COLO829 (cell line): ENCODE measurements around the gene GASK1B.

Source experiments
- DNase-seq: peaks from one replicate; pipeline ENCODE4 v3.0.0; 2012; ENCODE audit warnings: low spot score

The GASK1B gene

DNA sequence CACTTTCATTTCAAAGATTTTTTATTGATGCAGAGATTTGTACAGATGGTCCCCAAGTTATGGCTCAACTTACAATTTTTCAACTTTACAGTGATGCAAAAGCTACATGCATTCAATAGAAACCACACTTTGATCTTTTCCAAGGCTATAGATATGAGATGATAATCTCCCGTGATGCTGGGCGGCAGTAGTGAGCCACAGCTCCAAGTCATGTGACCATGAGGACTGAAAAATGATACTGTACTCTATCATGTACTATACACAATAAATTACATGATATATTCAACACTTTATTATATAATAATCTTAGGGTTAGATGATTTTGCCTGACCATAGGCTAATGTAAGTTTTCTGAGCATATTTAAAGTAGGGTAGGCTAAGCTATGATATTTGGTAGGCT is 14.0 kb upstream of the GASK1B start:
- DNase-seq = no peak

- no peak for DNase-seq
Measured at GRCh38 chr4:158182736-158183135, 9.9 kb upstream of the GASK1B start.

DNA sequence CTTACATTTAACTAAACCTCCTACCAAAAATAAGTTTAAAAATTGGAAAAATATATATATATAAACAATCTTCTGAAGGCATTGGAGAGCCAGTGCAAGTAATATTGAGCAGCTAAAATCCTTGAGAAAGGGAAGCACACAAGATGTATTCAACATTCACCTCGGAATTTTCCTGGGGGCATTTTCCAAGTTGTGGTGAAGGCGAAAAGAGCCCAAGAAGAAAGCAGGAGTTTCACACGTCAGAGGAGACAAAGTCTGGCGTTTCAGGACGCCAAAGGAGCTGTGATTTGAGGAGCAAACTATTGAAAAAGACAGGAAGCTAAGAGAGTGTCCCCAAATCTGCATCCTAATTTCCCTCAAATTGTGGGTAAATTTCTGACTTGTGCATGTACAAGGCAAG is 9.1 kb upstream of the GASK1B start:
- DNase-seq = no peak

GRCh38 chr4:158179465-158179864 is 6.6 kb upstream of the GASK1B start:
- DNase-seq = no peak

- DNase-seq = no peak
Measured at GRCh38 chr4:158176776-158177175, 4.0 kb upstream of the GASK1B start.

DNA sequence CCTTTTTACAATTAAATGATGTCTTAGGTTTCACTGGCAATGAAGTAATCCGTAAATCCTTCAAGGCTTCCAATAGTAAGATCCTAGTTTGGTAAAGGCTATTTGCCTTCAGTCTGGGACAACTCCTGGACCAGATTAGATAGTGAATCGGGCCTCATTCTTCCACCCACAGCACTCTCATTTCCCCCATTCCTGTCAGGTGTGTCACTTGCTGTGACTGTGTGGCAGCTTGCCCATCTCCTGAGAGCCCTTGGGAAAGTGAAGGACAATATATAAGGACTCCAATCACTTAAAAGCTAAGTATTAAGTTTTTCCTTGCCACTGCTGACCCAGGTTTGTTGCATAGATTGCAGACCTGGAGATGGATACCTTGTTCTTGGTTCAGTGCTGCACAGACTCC is 3.3 kb upstream of the GASK1B start:
- DNase-seq = no peak

GRCh38 chr4:158170691-158171561 is 1.9 kb downstream of the GASK1B start:
- no peak for DNase-seq

DNA sequence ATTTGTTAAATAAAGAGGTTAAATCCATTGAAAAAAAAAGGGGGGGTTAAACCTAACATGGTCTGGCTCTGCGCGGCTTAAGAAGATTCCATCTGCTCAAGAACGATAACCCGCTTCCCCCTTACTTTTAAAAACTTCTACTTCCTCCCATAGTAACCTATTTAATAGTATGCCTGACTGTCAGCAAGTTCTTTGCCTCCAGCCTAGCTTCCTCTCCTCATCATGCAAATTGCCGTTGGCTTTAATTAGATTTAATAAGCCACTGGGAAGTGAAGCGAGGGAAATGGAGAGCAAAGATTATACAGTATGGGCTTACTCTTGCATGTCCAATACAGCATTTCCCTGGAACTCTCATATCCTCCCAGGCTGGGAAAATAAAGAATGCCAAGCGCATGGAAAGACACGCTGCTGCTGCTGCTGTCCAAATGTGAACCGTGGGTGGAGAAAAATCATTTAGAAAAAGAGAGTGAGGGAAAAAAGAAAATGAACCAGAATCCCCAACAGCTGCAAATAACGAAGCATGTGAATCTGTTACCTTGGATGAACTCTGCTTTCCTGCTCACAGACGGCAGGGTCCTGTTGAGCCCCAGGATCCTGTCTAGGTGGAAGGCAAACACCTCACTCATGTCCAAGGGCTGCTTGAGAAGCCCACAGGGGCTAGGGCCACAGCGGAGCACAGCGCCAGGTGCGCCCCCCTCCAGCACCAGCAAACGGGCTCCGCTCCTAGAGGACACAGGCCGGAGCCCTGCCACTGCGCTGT is 2.7 kb downstream of the GASK1B start:
- no peak for DNase-seq

DNA sequence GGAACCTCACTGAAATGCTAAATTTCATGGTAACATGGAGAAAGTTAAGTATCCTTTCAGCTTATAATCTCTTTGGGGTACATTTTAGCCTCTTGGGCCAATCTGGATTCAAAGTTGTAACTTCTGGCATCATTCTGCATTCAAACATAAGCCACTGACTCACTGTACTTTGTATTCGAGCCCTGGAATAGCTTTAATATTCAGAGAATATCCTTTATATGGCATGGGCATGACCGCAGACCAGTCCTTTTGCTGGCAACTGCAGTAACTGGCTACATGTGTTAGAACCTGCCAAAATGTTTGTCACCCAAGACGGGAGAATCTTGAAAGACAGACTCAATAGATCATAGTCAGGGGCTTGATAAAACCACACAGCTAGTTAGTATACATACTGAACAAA is 3.3 kb downstream of the GASK1B start:
- DNase-seq = no peak

DNA sequence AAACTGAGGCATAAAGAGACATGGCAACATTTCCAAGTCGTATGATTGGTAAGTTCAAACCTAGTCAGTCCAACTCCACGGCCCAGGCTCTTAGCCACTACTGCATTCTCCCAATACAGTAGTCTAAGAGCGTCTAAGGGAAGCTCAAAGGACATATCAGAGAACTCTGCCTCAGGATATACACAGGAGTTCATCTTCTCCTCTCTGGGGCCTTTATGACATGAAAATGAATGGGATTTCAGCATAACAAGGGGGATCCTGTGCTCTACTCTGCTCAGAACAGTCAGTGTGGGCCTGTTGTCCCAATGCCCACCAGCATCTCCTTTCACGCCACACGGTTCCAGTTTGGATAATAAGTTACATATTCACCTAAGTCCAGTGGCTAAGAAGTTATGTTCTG is 4.2 kb downstream of the GASK1B start:
- DNase-seq = no peak

DNA sequence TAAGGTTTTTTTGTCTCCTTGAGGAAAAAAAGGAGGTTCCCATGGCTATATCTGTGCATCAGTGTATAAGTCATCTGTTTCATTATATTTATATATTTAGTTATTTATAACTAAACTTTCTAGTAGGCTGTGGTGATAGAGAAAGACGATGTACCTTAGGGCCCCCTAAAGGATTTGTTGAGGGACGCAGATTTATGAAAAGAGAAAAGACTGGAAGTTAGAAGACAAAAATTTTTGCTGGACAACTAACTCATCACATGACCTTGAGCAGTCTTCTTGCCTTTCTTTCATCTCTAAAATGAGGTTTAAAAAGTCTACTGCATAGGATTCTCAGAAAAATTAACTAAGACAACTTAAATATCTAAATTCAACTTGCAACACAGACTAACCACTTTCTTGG is 6.1 kb downstream of the GASK1B start:
- no peak for DNase-seq

DNA sequence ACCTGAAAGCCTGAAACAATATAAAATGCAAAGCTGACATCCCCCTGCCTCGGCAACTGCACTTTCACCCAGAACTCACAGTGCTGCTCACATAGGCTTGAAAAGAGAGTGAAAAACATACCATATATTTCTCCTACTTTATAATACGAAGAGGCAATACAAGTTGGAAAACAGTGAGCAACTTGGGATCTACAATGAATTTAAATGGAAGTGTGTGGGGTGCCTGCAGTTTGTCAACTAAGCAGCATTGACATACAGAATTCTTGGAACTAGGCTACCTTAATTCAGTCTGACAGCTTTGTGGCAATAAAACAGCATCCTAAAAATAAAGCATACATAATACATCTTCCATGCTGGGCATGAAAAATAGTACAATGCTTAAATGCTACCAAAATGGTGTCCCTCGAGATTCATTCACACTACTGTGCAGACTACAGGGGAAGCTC is 8.0 kb downstream of the GASK1B start:
- no peak for DNase-seq

GRCh38 chr4:158163941-158164767 is 8.7 kb downstream of the GASK1B start:
- DNase-seq = peak; percentile 67

DNA sequence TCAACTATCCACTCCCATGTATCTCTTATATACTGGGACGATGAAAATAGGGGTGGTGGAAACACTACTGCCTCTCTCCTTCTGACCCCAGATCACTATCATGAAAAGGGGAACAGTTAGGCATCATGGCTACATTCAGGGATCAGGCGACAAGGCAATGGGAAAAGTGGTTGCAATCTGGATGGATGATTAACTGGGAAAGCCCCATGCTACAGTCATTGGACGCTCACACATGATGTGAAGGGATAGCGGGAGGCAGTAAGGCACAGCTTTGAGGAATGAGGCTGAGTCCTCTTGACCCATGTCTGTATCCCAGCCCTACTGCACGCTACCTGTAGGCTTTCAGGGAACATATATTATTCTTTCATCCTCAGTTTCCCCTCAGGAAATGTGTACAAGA is 10.2 kb downstream of the GASK1B start:
- DNase-seq = no peak

- DNase-seq = peak; percentile 60
Measured at GRCh38 chr4:158161551-158162354, 11.1 kb downstream of the GASK1B start.

DNA sequence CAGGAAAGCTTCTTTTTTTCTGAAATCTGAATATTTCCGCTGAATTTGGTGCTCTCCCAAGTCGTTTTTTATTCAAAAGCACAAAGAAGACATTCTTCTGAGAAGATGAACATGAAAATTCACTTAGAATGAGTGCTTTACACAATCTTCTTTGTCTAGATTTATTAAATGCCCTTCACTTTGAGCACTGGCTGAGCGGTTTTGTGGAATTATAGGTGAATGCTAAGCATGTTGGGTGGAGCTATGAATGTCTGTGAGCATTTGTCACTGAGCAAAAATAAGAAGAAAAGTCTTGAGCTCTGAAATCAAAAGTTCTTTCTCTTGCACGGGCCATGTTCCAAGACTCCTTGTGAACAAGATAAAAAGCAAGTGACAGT is 13.1 kb downstream of the GASK1B start:
- DNase-seq = peak; percentile 67

DNA sequence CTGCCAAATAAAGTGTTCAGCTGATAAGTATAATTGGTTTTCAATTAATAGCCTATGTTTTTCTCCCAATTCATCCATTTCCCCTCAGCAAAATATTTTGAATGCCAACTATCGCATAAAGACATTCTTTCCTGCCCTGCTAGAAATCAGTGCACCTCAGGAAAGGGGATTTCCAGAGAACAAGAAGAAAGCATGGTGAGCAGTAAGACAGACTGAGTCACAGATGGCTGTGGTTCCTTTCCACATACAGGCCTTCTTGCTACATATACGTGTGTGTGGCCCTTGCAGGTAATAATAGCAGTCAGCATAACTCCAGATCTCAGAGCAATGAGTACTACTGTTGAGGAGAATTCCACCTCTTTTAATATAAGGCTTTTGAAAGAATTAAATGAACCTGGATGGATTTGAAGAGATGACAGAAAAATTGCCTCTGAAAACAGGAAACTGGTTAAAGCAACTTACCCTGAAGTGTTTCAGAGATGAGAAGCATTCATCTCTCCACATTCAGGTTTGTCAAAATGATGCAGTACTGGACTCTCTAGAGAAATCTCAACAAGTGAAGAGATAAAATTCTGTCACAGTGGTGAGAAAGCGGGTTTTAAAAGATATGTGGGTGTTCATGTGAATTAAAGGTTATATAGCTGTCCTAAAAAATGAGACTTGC is 13.6 kb downstream of the GASK1B start:
- DNase-seq = no peak

- DNase-seq = no peak
Measured at GRCh38 chr4:158157412-158157811, 15.4 kb downstream of the GASK1B start.

- no peak for DNase-seq
Measured at GRCh38 chr4:158155656-158156356, 17.0 kb downstream of the GASK1B start.

- DNase-seq = no peak
Measured at GRCh38 chr4:158147151-158147550, 25.7 kb downstream of the GASK1B start.
